ENCODE measurements around the gene RASGRF1.

GRCh38 chr15:78943692-78944091 is 146.9 kb downstream of the RASGRF1 start:
- no peak for TF ChIP-seq SUZ12 (IDR thresholded peaks at IDR 0.05)
- no peak for TF ChIP-seq ZNF384 (IDR thresholded peaks at IDR 0.05)
- TF ChIP-seq SP1 (IDR thresholded peaks at IDR 0.05), result no peak
- no peak for TF ChIP-seq TARDBP (IDR thresholded peaks at IDR 0.05)
- no peak for TF ChIP-seq FOXM1 (IDR thresholded peaks at IDR 0.05; ENCODE audit: borderline replicate concordance)
- TF ChIP-seq ELF4 (IDR thresholded peaks at IDR 0.05), result no peak
- no peak for TF ChIP-seq CTBP1 (IDR thresholded peaks at IDR 0.05; ENCODE audit: borderline replicate concordance)
- TF ChIP-seq HDGF (IDR thresholded peaks at IDR 0.05; ENCODE audit: borderline replicate concordance), result no peak
- TF ChIP-seq BHLHE40 (IDR thresholded peaks at IDR 0.05; ENCODE audit: borderline replicate concordance), result no peak
